ENCODE data around the gene PAK1. TPM values are rescaled to one million over a fixed set of nuclear protein-coding genes. Genes with fewer than 3 reads are reported as not detected.
"Not testable (repeated sequence)": the region's sequence is repeated elsewhere in the genome, so short reads cannot be mapped to it uniquely, and the experiment has no call there.

PAK1 gene
- total and polyA plus RNA-seq, 9 of the 15 experiments (the other 6 are each of a cell fraction or from before 2014, with no cell fraction given): 0.52 to 11.7 (median 1.9) TPM

DNA sequence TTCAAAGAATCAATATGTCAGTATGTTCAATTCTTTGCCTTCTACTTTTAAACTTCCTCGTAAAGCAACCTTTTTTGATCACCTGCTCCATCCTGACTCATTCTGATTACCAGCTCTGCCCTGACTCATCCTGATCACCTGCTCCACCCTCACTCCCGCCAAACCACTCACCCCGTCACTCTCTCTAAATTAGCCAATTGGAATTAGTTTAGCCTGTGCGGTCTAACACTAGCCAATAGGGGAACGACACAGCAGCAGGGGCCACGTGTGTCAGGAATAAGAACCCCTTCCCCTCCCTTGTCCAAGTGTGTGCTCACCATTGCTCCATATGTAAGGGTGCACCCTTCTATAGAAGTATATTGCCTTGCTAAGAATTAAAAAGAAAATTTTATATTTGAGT, 173.9 kb downstream of the PAK1 start (continued):
- TF ChIP-seq, protein P1, sequence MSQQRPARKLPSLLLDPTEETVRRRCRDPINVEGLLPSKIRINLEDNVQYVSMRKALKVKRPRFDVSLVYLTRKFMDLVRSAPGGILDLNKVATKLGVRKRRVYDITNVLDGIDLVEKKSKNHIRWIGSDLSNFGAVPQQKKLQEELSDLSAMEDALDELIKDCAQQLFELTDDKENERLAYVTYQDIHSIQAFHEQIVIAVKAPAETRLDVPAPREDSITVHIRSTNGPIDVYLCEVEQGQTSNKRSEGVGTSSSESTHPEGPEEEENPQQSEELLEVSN (IDR thresholded peaks at IDR 0.05; ENCODE audit: borderline replicate concordance in 1 of 2, extremely low read depth in 1 of 2, insufficient read depth in 1 of 2, insufficient read length in 1 of 2, low read depth in 1 of 2, low read length in 1 of 2, poor library complexity in 1 of 2, severe bottlenecking in 1 of 2): peak in 1 of 2 experiments; percentile 86
- not testable (repeated sequence) for TF ChIP-seq ATF1, NR2C2 (CRISPR knock-in tag; IDR thresholded peaks at IDR 0.05)
- TF ChIP-seq ATF1 (tag; IDR thresholded peaks at IDR 0.05): peak; percentile 67
- TF ChIP-seq CBFA2T2 (conservative IDR thresholded peaks at IDR 0.05): peak; percentile 26; the same call in 1 of the 2 replicates
- TF ChIP-seq FOS (IDR thresholded peaks at IDR 0.05; ENCODE audit: extremely low read depth, insufficient read length): peak; percentile 13
- TF ChIP-seq L3MBTL2 (IDR thresholded peaks at IDR 0.05): peak; percentile 95
- TF ChIP-seq, protein P2, sequence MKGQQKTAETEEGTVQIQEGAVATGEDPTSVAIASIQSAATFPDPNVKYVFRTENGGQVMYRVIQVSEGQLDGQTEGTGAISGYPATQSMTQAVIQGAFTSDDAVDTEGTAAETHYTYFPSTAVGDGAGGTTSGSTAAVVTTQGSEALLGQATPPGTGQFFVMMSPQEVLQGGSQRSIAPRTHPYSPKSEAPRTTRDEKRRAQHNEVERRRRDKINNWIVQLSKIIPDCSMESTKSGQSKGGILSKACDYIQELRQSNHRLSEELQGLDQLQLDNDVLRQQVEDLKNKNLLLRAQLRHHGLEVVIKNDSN (CRISPR knock-in tag; IDR thresholded peaks at IDR 0.05): peak; percentile 56; the same call in 1 of the 2 replicates
- peak; percentile 12 for TF ChIP-seq TAF9B (IDR thresholded peaks at IDR 0.05; ENCODE audit: partially characterized antibody)
- TF ChIP-seq RCOR1 (IDR thresholded peaks at IDR 0.05; ENCODE audit: borderline replicate concordance in 1 of 2, low read depth in 2 of 2, low read length in 2 of 2): 0 out of 4 replicates have a peak, but pooled peaks of 1 of the 2 experiments have one; percentile 11
- peak; percentile 69 for TF ChIP-seq NFE2 (IDR thresholded peaks at IDR 0.05; ENCODE audit: low read depth)
- TF ChIP-seq, protein P3, sequence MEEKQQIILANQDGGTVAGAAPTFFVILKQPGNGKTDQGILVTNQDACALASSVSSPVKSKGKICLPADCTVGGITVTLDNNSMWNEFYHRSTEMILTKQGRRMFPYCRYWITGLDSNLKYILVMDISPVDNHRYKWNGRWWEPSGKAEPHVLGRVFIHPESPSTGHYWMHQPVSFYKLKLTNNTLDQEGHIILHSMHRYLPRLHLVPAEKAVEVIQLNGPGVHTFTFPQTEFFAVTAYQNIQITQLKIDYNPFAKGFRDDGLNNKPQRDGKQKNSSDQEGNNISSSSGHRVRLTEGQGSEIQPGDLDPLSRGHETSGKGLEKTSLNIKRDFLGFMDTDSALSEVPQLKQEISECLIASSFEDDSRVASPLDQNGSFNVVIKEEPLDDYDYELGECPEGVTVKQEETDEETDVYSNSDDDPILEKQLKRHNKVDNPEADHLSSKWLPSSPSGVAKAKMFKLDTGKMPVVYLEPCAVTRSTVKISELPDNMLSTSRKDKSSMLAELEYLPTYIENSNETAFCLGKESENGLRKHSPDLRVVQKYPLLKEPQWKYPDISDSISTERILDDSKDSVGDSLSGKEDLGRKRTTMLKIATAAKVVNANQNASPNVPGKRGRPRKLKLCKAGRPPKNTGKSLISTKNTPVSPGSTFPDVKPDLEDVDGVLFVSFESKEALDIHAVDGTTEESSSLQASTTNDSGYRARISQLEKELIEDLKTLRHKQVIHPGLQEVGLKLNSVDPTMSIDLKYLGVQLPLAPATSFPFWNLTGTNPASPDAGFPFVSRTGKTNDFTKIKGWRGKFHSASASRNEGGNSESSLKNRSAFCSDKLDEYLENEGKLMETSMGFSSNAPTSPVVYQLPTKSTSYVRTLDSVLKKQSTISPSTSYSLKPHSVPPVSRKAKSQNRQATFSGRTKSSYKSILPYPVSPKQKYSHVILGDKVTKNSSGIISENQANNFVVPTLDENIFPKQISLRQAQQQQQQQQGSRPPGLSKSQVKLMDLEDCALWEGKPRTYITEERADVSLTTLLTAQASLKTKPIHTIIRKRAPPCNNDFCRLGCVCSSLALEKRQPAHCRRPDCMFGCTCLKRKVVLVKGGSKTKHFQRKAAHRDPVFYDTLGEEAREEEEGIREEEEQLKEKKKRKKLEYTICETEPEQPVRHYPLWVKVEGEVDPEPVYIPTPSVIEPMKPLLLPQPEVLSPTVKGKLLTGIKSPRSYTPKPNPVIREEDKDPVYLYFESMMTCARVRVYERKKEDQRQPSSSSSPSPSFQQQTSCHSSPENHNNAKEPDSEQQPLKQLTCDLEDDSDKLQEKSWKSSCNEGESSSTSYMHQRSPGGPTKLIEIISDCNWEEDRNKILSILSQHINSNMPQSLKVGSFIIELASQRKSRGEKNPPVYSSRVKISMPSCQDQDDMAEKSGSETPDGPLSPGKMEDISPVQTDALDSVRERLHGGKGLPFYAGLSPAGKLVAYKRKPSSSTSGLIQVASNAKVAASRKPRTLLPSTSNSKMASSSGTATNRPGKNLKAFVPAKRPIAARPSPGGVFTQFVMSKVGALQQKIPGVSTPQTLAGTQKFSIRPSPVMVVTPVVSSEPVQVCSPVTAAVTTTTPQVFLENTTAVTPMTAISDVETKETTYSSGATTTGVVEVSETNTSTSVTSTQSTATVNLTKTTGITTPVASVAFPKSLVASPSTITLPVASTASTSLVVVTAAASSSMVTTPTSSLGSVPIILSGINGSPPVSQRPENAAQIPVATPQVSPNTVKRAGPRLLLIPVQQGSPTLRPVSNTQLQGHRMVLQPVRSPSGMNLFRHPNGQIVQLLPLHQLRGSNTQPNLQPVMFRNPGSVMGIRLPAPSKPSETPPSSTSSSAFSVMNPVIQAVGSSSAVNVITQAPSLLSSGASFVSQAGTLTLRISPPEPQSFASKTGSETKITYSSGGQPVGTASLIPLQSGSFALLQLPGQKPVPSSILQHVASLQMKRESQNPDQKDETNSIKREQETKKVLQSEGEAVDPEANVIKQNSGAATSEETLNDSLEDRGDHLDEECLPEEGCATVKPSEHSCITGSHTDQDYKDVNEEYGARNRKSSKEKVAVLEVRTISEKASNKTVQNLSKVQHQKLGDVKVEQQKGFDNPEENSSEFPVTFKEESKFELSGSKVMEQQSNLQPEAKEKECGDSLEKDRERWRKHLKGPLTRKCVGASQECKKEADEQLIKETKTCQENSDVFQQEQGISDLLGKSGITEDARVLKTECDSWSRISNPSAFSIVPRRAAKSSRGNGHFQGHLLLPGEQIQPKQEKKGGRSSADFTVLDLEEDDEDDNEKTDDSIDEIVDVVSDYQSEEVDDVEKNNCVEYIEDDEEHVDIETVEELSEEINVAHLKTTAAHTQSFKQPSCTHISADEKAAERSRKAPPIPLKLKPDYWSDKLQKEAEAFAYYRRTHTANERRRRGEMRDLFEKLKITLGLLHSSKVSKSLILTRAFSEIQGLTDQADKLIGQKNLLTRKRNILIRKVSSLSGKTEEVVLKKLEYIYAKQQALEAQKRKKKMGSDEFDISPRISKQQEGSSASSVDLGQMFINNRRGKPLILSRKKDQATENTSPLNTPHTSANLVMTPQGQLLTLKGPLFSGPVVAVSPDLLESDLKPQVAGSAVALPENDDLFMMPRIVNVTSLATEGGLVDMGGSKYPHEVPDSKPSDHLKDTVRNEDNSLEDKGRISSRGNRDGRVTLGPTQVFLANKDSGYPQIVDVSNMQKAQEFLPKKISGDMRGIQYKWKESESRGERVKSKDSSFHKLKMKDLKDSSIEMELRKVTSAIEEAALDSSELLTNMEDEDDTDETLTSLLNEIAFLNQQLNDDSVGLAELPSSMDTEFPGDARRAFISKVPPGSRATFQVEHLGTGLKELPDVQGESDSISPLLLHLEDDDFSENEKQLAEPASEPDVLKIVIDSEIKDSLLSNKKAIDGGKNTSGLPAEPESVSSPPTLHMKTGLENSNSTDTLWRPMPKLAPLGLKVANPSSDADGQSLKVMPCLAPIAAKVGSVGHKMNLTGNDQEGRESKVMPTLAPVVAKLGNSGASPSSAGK (IDR thresholded peaks at IDR 0.05): peak; percentile 92
- TF ChIP-seq ZEB2 (IDR thresholded peaks at IDR 0.05): peak; percentile 54
- TF ChIP-seq NR2C2 (tag; IDR thresholded peaks at IDR 0.05): 0 out of 2 replicates have a peak, but pooled peaks have one; percentile 1
- TF ChIP-seq, protein P4, sequence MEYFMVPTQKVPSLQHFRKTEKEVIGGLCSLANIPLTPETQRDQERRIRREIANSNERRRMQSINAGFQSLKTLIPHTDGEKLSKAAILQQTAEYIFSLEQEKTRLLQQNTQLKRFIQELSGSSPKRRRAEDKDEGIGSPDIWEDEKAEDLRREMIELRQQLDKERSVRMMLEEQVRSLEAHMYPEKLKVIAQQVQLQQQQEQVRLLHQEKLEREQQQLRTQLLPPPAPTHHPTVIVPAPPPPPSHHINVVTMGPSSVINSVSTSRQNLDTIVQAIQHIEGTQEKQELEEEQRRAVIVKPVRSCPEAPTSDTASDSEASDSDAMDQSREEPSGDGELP (CRISPR knock-in tag; IDR thresholded peaks at IDR 0.05; ENCODE audit: borderline replicate concordance): peak; percentile 50
